Neural progenitor cell (in vitro differentiated cells): Measurements from ENCODE around the gene BMPR1B.

ENCODE experiments used
- CTCF ChIP-seq: fragments of 200-600 bp; sonication (generic); IDR thresholded peaks from 2 replicates; pipeline ENCODE4 v1.5.1; 2017; ENCODE audit warnings: antibody characterized with exemption, mild to moderate bottlenecking
- EZH2phosphoT487 ChIP-seq: fragments of 200-600 bp; sonication (generic); IDR thresholded peaks from 2 replicates; pipeline ENCODE4 v1.6.1; 2017; ENCODE audit warnings: antibody characterized with exemption

GRCh38 chr4:95108883-95109421 lies 351.2 kb downstream of the BMPR1B start:
- no peak for TF ChIP-seq CTCF
- TF ChIP-seq EZH2phosphoT487, result no peak
